ENCODE data around the gene MRM2.
"Not testable (repeated sequence)": the region's sequence is repeated elsewhere in the genome, so short reads cannot be mapped to it uniquely, and the experiment has no call there.

MRM2 gene

DNA sequence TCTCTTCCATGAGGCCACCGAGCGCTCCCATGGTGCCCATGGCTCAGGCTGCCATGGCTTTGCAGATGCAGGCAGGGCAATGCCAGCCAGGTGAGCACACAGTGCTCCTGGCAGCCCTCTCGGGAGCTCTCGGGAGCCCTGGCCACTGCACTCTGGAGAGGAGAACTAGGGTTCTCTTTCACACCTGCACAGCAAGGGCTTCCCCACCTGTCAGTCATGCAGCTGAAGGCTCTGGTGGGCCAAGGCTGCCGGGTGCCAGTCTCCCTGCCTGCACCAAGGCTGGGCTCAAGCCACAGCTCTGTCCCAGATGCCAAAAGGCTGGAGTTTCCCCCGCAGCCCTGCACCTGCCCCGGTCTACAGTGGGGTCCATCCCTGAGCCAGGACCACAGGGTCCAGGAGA, 32.7 kb upstream of the MRM2 start:
- ATAC-seq (replicated peaks): no peak
- Mint-ChIP-seq H3K4me3 (no peak overlapping the region), H3K36me3 (ENCODE audit: insufficient read depth) (peaks cover 5% of the 10 kb centered on the region), H3K4me1 (ENCODE audit: low read depth in 2 of 2) (no peaks in the 10 kb centered on the region), H3K27me3 (no peaks in the 10 kb centered on the region), H3K27ac (no peak overlapping the region), H3K9me3 (no peaks in the 10 kb centered on the region)
- DNase-seq: no peak

DNA sequence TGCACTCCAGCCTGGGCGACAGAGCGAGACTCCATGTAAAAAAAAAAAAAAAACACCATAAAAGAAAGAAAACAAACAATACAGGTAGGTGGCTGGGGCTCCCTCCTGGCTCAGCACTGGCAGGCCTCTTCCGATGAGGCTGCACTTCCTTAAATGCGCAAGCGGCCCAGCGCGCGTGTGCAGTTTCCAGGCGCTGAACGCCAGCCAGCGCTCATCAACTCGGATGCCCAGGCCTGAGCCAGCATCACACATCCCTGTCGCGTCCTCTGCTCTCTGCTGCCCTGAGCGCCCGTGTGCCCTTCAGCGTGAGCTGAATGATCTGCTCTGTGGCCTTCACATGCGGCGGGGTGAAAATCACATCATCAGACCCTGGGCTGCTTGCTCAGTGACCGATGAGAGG, 31.9 kb upstream of the MRM2 start:
- DNase-seq: no peak
- Mint-ChIP-seq H3K27me3 (no peaks in the 10 kb centered on the region), H3K4me1 (ENCODE audit: low read depth in 2 of 2) (no peaks in the 10 kb centered on the region), H3K27ac (no peak overlapping the region), H3K9me3 (no peaks in the 10 kb centered on the region), H3K4me3 (no peak overlapping the region), H3K36me3 (ENCODE audit: insufficient read depth) (peaks cover 5% of the 10 kb centered on the region)
- ATAC-seq (replicated peaks): no peak

DNA sequence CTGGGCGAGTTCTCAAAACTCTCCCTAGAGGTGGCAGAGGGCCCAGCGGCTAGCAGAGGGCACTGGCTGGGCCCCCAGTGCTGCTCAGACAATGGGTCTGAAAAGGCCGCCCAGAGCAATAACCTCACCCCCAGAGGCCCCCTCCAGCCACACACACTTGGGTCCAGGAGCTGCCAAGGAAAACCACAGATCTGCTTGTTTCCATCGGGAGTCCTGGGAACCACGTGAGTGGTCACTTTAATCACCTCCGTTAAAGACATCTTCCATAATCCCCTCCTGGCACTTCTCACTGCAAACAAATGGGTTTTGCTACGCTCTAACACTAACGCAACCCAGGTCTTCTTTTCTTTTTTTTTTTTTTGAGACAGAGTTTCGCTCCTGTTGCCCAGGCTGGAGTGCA, 30.0 kb upstream of the MRM2 start:
- no peaks in the 10 kb centered on the region for H3K4me1 Mint-ChIP-seq (ENCODE audit: low read depth in 2 of 2)
- H3K36me3 Mint-ChIP-seq (ENCODE audit: insufficient read depth): peaks cover 3% of the 10 kb centered on the region
- H3K9me3 Mint-ChIP-seq: no peaks in the 10 kb centered on the region
- ATAC-seq (replicated peaks) (no peak), DNase-seq (no peak)
- no peak overlapping the region for H3K27ac Mint-ChIP-seq
- no peaks in the 10 kb centered on the region for H3K27me3 Mint-ChIP-seq
- no peak overlapping the region for H3K4me3 Mint-ChIP-seq

DNA sequence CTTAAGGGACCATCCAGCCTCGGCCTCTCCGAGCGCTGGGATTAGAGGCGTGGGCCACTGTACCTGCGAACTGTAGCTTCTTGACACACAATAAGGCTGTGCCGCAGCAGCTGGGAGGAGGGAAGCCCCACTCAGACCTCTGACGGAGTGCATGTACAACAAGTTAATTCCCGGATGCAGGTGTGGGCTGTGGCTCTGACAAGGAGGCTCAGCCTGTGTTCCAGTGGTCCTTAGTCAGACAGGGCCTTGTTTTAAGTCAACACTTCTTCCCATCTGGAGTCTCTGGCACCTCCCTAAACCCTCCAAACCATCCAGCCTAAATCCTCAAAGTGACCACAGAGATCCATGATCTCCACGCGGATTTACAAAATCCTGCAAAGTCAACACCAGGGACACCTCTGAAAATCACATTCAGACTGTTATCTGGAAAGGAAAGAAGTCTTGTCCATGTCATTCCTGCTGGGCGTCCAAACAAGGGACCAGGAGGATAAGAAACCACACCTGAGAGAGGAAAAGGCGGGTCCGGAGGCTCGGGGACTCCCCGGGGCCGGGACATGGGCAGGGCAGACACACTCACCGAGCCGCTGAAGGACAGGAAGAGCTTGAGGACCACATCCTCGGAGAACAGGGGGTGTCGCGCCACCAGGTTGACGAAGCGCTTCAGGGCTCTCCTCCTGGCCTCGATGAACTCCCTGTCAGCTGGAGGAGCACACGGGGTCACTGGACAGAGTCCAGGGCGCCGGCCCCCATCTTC, 29.4 kb upstream of the MRM2 start:
- Mint-ChIP-seq H3K27ac (no peak overlapping the region), H3K4me3 (no peak overlapping the region), H3K27me3 (no peaks in the 10 kb centered on the region), H3K9me3 (no peaks in the 10 kb centered on the region), H3K4me1 (ENCODE audit: low read depth in 2 of 2) (no peaks in the 10 kb centered on the region), H3K36me3 (ENCODE audit: insufficient read depth) (peaks cover 2% of the 10 kb centered on the region)
- ATAC-seq (replicated peaks) (no peak), DNase-seq (no peak)

DNA sequence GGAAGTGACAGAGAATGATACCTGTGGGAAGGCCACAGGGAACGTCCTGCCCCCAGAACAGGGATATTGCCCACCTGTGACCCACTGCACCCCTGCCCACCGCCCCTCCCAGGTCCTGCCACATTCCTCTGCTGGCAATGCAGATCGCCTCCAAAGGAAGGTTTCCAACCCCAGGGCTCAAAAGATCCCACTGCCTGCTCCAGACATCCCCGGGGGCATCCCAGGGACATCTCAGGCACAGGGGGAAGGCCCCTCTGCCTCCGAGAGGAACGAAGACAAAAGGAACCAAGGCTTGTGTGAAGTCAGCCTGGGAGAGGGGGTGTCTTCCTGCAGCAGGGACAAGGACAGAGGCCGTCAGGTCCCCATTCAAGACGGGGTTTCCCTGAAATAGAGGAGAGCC, 28.5 kb upstream of the MRM2 start:
- ATAC-seq (replicated peaks): no peak

DNA sequence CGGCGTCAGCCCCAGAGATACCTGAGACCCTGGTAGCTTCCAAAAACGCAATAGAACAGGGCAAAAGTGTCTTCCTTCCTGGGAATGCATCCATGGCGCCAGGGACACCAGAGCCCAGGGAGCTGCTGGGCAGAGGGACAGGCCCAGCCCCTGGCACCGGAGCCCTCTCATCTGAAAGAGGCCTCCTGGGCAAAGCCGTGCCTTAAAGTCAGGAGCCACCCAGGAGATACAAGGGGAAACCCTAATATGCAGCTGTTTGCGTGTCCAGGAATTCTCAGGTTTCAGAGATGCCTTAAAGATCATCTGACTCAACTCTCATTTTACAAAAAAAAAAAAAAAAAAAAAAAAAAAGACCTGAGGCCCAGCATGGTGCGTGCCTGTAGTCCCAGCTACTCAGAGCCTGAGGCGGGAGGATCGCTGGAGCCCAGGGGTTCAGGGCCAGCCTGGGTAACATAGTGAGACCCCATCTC, 28.0 kb upstream of the MRM2 start:
- Mint-ChIP-seq H3K4me3 (no peak overlapping the region), H3K36me3 (ENCODE audit: insufficient read depth) (peaks cover 2% of the 10 kb centered on the region), H3K9me3 (no peaks in the 10 kb centered on the region), H3K4me1 (ENCODE audit: low read depth in 2 of 2) (no peaks in the 10 kb centered on the region), H3K27me3 (no peaks in the 10 kb centered on the region), H3K27ac (no peak overlapping the region)
- no peak for DNase-seq
- ATAC-seq (replicated peaks): no peak

More for the DNA sequence above, 28.5 kb upstream of the MRM2 start:
- no peaks in the 10 kb centered on the region for H3K9me3 Mint-ChIP-seq
- peaks cover 2% of the 10 kb centered on the region for H3K36me3 Mint-ChIP-seq (ENCODE audit: insufficient read depth)
- no peak overlapping the region for H3K27ac Mint-ChIP-seq
- H3K27me3 Mint-ChIP-seq: no peaks in the 10 kb centered on the region
- DNase-seq: no peak
- no peak overlapping the region for H3K4me3 Mint-ChIP-seq
- H3K4me1 Mint-ChIP-seq (ENCODE audit: low read depth in 2 of 2): no peaks in the 10 kb centered on the region

DNA sequence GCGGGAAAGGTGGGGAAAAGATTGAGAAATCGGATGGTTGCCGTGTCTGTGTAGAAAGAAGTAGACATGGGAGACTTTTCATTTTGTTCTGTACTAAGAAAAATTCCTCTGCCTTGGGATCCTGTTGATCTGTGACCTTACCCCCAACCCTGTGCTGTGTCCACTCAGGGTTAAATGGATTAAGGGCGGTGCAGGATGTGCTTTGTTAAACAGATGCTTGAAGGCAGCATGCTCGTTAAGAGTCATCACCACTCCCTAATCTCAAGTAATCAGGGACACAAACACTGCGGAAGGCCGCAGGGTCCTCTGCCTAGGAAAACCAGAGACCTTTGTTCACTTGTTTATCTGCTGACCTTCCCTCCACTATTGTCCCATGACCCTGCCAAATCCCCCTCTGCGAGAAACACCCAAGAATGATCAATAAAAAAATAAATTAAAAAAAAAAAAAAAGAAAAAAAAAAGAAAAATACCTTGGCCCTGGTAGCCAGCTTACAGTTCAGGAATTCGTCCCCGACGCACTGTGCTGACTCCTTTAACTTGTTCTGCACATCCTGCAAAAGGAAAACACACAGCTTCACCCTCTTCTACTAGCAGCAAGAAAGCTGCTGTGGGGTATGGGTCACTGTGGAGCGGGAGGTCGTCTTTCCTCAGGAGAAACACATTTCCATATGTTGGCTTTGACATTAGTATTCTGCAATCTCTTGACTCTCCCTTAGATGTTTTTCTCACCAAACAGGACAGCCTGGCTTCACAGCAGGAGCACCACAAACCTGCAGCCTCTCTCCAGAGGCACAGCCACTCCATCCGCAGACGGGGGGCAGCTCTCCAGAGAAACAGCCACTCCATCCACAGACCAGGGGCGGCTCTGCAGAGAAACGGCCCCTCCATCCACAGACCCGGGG, 27.3 kb upstream of the MRM2 start:
- not testable (repeated sequence) for DNase-seq; H3K27me3 Mint-ChIP-seq; H3K36me3 Mint-ChIP-seq (ENCODE audit: insufficient read depth); ATAC-seq (replicated peaks); H3K9me3 Mint-ChIP-seq; H3K4me3 Mint-ChIP-seq; H3K27ac Mint-ChIP-seq; H3K4me1 Mint-ChIP-seq (ENCODE audit: low read depth in 2 of 2)

DNA sequence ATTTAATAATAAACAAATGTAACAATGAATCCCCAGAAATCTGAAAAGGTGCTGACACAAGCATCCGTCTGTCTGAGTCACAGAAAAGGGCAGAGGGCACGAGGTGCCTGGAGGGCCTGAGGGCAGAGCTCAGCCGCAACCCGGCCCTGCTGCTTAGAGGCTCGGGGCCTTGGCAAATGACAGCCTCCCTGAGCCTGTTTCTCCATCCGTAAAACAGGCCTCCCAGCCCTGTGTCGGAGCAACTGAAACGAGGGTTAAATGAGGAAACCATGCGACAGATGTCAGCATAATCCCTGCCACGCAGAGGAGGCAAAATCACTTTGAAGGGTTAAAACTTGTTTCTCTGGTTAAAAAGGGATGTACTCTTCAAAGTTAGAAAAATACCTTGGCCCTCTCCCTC, 24.9 kb upstream of the MRM2 start:
- Mint-ChIP-seq H3K9me3 (no peaks in the 10 kb centered on the region), H3K4me3 (no peak overlapping the region), H3K4me1 (ENCODE audit: low read depth in 2 of 2) (peaks cover 0 to under 1% of the 10 kb centered on the region in 2 donors), H3K27ac (no peak overlapping the region), H3K27me3 (no peaks in the 10 kb centered on the region), H3K36me3 (ENCODE audit: insufficient read depth) (peaks cover 6% of the 10 kb centered on the region)
- ATAC-seq (replicated peaks): no peak
- DNase-seq: no peak

DNA sequence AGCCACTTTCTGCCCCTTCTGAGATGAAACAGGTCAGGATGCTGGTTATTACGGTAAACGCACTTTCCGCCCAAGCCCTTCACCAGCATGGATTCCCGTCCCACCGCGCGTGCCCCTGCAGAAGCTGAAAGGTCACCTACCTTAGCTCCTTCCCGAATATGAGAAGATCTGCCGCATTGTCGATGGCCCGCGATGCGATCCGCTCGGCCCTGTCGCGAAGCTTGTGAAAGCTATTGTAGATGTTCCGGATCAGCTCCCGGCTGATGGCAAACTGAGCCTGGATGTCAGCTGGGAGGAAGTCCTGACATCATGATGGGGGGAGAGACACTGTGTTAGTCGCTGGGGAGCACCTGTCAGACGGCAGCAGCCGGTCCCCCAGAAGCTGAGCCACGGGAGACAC, 22.2 kb upstream of the MRM2 start:
- Mint-ChIP-seq H3K27ac (no peak overlapping the region), H3K36me3 (ENCODE audit: insufficient read depth) (peaks cover 7% of the 10 kb centered on the region), H3K4me1 (ENCODE audit: low read depth in 2 of 2) (peaks cover 3 to 8% of the 10 kb centered on the region in 2 donors), H3K9me3 (no peaks in the 10 kb centered on the region), H3K4me3 (no peak overlapping the region), H3K27me3 (no peaks in the 10 kb centered on the region)
- ATAC-seq (replicated peaks): no peak
- DNase-seq: no peak

DNA sequence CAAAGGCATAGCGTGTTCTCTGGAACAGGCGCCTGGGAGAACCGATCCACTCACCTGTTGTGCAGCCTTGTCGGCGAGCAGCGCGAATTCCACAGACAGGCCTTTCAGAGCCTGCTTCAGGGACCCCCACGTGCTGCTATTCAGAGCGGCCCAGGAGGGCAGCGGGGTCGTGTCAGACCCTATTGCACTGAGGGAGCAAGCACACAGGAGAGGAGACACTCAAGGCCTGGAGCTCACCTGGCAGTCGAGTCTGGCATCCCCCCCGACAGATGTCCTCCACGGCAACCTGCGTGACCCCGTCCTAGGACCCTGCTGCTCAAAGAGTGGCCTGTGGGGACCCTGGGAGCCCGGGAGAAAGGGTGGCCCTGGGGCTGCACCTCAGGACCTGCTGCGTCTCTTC, 21.2 kb upstream of the MRM2 start:
- peaks cover 7% of the 10 kb centered on the region for H3K36me3 Mint-ChIP-seq (ENCODE audit: insufficient read depth)
- ATAC-seq (replicated peaks) (no peak), DNase-seq (no peak)
- peaks cover 7 to 12% of the 10 kb centered on the region in 2 donors for H3K4me1 Mint-ChIP-seq (ENCODE audit: low read depth in 2 of 2)
- no peak overlapping the region for H3K27ac Mint-ChIP-seq
- H3K4me3 Mint-ChIP-seq: no peak overlapping the region
- no peaks in the 10 kb centered on the region for H3K9me3 Mint-ChIP-seq
- no peaks in the 10 kb centered on the region for H3K27me3 Mint-ChIP-seq

DNA sequence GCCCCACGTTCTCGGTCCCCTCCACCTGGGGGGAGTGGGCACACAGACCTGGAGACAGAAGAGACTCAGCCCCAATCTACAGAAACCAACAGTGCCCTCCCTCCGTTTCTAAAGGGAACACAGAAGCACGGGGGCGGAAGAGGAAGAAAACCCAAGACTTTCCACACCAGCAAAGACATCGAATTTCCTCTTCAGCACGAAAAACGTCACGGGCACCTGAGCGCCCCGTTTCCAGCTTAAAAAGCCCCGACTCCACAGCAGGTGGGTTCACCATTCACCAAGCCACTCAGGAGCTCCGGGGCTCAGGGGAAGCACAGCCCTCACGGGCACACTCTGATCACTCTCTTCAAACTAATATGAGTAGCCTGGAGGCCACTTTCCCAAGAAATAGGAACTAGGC, 19.6 kb upstream of the MRM2 start:
- Mint-ChIP-seq H3K36me3 (ENCODE audit: insufficient read depth) (peaks cover 10% of the 10 kb centered on the region), H3K27ac (peak overlapping the region in 1 of 2 donors; percentile 81), H3K4me3 (peak overlapping the region in 1 of 2 donors; percentile 61), H3K27me3 (no peaks in the 10 kb centered on the region), H3K9me3 (no peaks in the 10 kb centered on the region), H3K4me1 (ENCODE audit: low read depth in 2 of 2) (peaks cover 7 to 12% of the 10 kb centered on the region in 2 donors)
- no peak for DNase-seq
- peak; percentile 34 for ATAC-seq (replicated peaks)

DNA sequence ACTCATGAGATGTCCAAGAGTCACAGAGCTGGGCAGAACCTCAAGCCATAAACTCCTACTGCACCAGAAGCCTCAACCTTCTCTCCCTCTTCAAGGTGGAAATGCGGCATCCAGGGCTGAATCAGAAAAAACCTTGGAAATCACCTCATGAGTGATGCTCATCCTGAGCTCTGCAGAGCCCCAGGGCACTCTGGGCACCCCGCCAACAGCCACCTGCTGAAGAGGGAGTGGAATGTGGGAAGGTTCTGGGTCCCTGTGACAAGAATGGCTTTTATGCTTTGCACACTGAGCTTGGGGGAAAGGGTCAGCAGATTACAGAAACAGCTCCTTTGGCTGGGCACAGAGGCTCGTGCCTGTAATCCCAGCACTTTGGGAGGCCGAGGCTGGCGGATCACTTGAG, 18.8 kb upstream of the MRM2 start:
- Mint-ChIP-seq H3K4me1 (ENCODE audit: low read depth in 2 of 2) (peaks cover 7 to 12% of the 10 kb centered on the region in 2 donors), H3K27ac (no peak overlapping the region), H3K27me3 (no peaks in the 10 kb centered on the region), H3K9me3 (no peaks in the 10 kb centered on the region), H3K36me3 (ENCODE audit: insufficient read depth) (peaks cover 10% of the 10 kb centered on the region), H3K4me3 (no peak overlapping the region)
- DNase-seq: no peak
- no peak for ATAC-seq (replicated peaks)

DNA sequence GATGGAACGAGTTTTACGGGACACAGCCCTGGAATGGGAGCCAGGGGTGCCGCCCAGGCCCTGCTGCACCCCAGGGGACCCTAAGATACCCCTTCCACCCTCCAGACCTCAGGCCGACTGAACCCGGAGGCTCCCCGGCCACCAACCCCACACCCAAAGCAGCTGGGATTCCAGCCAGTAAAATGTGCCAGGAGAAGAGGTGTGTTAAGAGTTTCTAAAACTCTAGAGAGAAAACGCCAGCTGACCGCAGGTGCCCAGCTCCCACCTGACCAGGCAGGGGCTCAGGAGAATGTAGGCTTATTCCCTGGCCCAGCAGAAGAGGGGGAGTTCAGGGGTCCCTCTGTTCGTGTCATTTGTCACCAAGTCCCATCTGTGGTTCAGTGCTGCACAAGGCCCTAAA, 17.5 kb upstream of the MRM2 start:
- Mint-ChIP-seq H3K27me3 (no peaks in the 10 kb centered on the region), H3K4me1 (ENCODE audit: low read depth in 2 of 2) (peaks cover 10 to 17% of the 10 kb centered on the region in 2 donors), H3K4me3 (peak overlapping the region; percentile 55 to 59), H3K27ac (peak overlapping the region; percentile 1 to 58), H3K9me3 (no peaks in the 10 kb centered on the region), H3K36me3 (ENCODE audit: insufficient read depth) (peaks cover 10% of the 10 kb centered on the region)
- ATAC-seq (replicated peaks) (no peak), DNase-seq (no peak)
